Ishikawa (cell line): ENCODE results near the gene FAM180A.

Experiments
- CEBPB ChIP-seq: IDR thresholded peaks from 2 replicates; pipeline ENCODE4 v1.6.1; 2012
- CREB1 ChIP-seq: IDR thresholded peaks from 2 replicates; pipeline ENCODE4 v1.6.1; 2012; ENCODE audit warnings: low read depth
- EGR1 ChIP-seq: IDR thresholded peaks from 2 replicates; pipeline ENCODE4 v1.6.1; 2012
- EP300 ChIP-seq: IDR thresholded peaks from 2 replicates; pipeline ENCODE4 v1.6.1; 2012; ENCODE audit warnings: borderline replicate concordance
- FOXM1 ChIP-seq: IDR thresholded peaks from 2 replicates; pipeline ENCODE4 v1.6.1; 2012; ENCODE audit warnings: low read depth, borderline replicate concordance
- MAX ChIP-seq: IDR thresholded peaks from 2 replicates; pipeline ENCODE4 v1.6.1; 2012
- NFIC ChIP-seq: IDR thresholded peaks from 2 replicates; pipeline ENCODE4 v1.6.1; 2012
- RAD21 ChIP-seq: IDR thresholded peaks from 2 replicates; pipeline ENCODE4 v1.6.1; 2012; ENCODE audit warnings: low read depth
- REST ChIP-seq: IDR thresholded peaks from 2 replicates; pipeline ENCODE4 v1.6.1; 2012; ENCODE audit warnings: low read depth, mild to moderate bottlenecking
- TAF1 ChIP-seq: IDR thresholded peaks from 2 replicates; pipeline ENCODE4 v1.6.1; 2012; ENCODE audit warnings: low read depth, mild to moderate bottlenecking
- TCF12 ChIP-seq: IDR thresholded peaks from 2 replicates; pipeline ENCODE4 v1.6.1; 2012; ENCODE audit warnings: low read depth
- TEAD4 ChIP-seq: IDR thresholded peaks from 2 replicates; pipeline ENCODE4 v1.6.1; 2012
- USF1 ChIP-seq: IDR thresholded peaks from 2 replicates; pipeline ENCODE4 v1.6.1; 2012
- YY1 ChIP-seq: IDR thresholded peaks from 2 replicates; pipeline ENCODE4 v1.6.1; 2012; ENCODE audit warnings: low read depth
- ZBTB7A ChIP-seq: IDR thresholded peaks from 2 replicates; pipeline ENCODE4 v1.6.1; 2012; ENCODE audit warnings: low read depth

The FAM180A gene

GRCh38 chr7:135775230-135775629 is 26.6 kb upstream of the FAM180A start:
- TF ChIP-seq CREB1 (no peak), YY1 (no peak), EP300 (no peak), ZBTB7A (no peak), MAX (no peak), CEBPB (no peak), RAD21 (no peak), TEAD4 (no peak), FOXM1 (no peak), USF1 (no peak), EGR1 (no peak), TAF1 (no peak), REST (no peak), TCF12 (no peak), NFIC (no peak)

GRCh38 chr7:135774284-135774683 is 25.7 kb upstream of the FAM180A start:
- TF ChIP-seq CREB1 (no peak), TEAD4 (peak; percentile 44), NFIC (peak; percentile 40)

- TF ChIP-seq ZBTB7A (no peak), REST (no peak), CREB1 (no peak), CEBPB (no peak)
These were observed 24.9 kb upstream of the FAM180A start for GRCh38 chr7:135773464-135773863.

- no peak for TF ChIP-seq CEBPB
- no peak for TF ChIP-seq YY1
- no peak for TF ChIP-seq EP300
- no peak for TF ChIP-seq TEAD4
- no peak for TF ChIP-seq MAX
- no peak for TF ChIP-seq ZBTB7A
- no peak for TF ChIP-seq REST
- no peak for TF ChIP-seq RAD21
- no peak for TF ChIP-seq USF1
- TF ChIP-seq TCF12 = no peak
- no peak for TF ChIP-seq TAF1
- TF ChIP-seq EGR1 = no peak
These were observed 24.1 kb upstream of the FAM180A start for GRCh38 chr7:135772639-135773222.

GRCh38 chr7:135771961-135772638 is 23.5 kb upstream of the FAM180A start:
- no peak for TF ChIP-seq NFIC
- no peak for TF ChIP-seq TEAD4
- TF ChIP-seq EP300 = no peak
- TF ChIP-seq CEBPB = no peak
- no peak for TF ChIP-seq REST
- no peak for TF ChIP-seq FOXM1
- TF ChIP-seq CREB1 = no peak
- no peak for TF ChIP-seq YY1
